Measurements from ENCODE around the gene INTS1. TPM values are rescaled to one million over a fixed set of nuclear protein-coding genes. Genes with fewer than 3 reads are reported as not detected.

Gene INTS1
- total RNA-seq, 1 donor from 2014 or later: 134 TPM

GRCh38 chr7:1497293-1497927, 6.8 kb downstream of the INTS1 start:
- no peak overlapping the region for H3K27ac Mint-ChIP-seq
- no peak for TF ChIP-seq CTCF (conservative IDR thresholded peaks at IDR 0.05)
- DNase-seq (ENCODE audit: extremely low spot score, unreplicated experiment): no peak
- H3K4me3 Mint-ChIP-seq: no peak overlapping the region
- H3K4me1 Mint-ChIP-seq (ENCODE audit: unreplicated experiment): no peaks in the 10 kb centered on the region
- H3K9me3 Mint-ChIP-seq: no peaks in the 10 kb centered on the region
- H3K27me3 Mint-ChIP-seq: no peaks in the 10 kb centered on the region
- peaks cover 2% of the 10 kb centered on the region for H3K36me3 Mint-ChIP-seq

DNA sequence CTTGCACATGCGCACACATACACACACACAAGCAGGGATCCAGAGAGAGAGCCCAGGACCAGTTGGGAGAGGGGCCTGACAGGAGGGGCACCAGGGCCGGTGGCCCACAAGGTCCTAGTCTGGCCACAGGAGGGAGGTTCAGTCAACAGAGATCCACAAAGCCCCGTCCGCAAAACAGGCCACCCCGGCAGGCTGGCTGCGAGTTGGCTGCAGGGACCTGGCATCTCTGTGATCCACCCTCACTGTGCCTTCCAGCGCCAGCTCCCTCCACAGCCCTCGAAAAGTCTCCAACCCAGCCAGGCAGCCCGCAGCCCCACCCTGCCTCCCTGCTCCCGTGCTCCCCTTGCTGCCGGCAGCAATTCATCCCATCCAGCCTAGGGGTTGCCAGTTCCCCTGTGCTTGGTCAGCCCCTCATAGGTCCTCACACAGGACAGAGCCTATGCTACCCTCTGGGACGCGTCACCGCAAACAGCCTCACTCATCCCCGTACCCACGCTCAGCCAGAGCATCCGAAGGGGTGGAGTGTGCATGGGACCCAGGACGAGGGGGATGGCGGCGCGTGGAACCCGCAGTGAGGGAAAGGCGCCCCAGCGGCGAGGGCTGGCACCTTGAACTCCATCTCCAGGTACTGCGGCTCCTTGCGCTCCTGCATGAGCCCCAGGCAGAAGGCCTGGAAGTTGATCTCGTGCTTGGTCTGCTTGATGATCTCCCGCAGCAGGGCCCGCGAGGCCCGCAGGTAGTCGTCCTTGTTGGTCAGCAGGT, 7.5 kb downstream of the INTS1 start:
- Mint-ChIP-seq H3K4me1 (ENCODE audit: unreplicated experiment) (no peaks in the 10 kb centered on the region), H3K9me3 (no peaks in the 10 kb centered on the region), H3K27ac (no peak overlapping the region), H3K36me3 (peaks cover 6% of the 10 kb centered on the region), H3K4me3 (no peak overlapping the region), H3K27me3 (no peaks in the 10 kb centered on the region)
- no peak for DNase-seq (ENCODE audit: extremely low spot score, unreplicated experiment)
- TF ChIP-seq CTCF (conservative IDR thresholded peaks at IDR 0.05): no peak

DNA sequence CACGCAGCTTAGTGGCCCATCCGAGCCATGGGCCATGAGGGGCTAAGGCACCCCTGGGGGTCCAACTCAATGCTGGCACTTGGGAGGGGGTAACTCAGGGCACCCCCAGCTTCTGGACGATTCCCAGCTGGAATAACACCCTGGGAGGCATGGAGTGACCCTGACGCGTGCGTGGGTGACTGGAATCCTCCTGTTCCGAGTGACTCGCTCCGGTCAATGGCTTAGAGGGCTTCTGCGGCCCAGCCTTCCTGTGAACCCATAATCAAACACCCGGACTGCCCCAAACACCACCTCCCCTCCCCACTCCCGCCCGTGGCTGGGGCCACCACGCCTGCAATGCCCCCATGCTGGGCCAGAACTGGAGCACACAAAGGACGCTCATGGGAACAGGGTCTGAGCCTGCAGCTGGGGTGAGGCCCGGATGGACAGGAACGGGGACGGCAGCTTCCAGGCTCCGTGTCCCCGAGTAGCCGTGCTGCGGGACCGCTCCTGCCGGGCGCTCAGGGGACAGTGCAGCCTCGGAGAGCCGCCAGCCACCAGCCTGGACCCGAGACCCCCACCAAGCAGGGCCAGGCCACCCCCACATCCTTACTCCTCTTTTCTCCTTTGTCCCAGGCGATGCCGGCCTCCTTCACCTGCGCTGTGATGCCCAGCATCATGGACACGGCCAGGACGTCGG, 8.5 kb downstream of the INTS1 start:
- Mint-ChIP-seq H3K27ac (no peak overlapping the region), H3K4me1 (ENCODE audit: unreplicated experiment) (no peaks in the 10 kb centered on the region), H3K9me3 (no peaks in the 10 kb centered on the region), H3K4me3 (no peak overlapping the region), H3K27me3 (no peaks in the 10 kb centered on the region), H3K36me3 (peaks cover 6% of the 10 kb centered on the region)
- DNase-seq (ENCODE audit: extremely low spot score, unreplicated experiment): no peak
- TF ChIP-seq CTCF (conservative IDR thresholded peaks at IDR 0.05): no peak

- H3K27ac Mint-ChIP-seq: no peak overlapping the region
- H3K4me1 Mint-ChIP-seq (ENCODE audit: unreplicated experiment): no peaks in the 10 kb centered on the region
- H3K36me3 Mint-ChIP-seq: peaks cover 6% of the 10 kb centered on the region
- no peak for TF ChIP-seq CTCF (conservative IDR thresholded peaks at IDR 0.05)
- DNase-seq (ENCODE audit: extremely low spot score, unreplicated experiment): no peak
- H3K9me3 Mint-ChIP-seq: no peaks in the 10 kb centered on the region
- H3K4me3 Mint-ChIP-seq: no peak overlapping the region
- no peaks in the 10 kb centered on the region for H3K27me3 Mint-ChIP-seq
Observed at GRCh38 chr7:1494866-1495563, 9.2 kb downstream of the INTS1 start.

- TF ChIP-seq CTCF (conservative IDR thresholded peaks at IDR 0.05): no peak
- Mint-ChIP-seq H3K9me3 (no peaks in the 10 kb centered on the region), H3K27me3 (no peaks in the 10 kb centered on the region), H3K36me3 (peaks cover 6% of the 10 kb centered on the region), H3K4me1 (ENCODE audit: unreplicated experiment) (no peaks in the 10 kb centered on the region), H3K27ac (no peak overlapping the region), H3K4me3 (no peak overlapping the region)
- DNase-seq (ENCODE audit: extremely low spot score, unreplicated experiment): no peak
Observed at GRCh38 chr7:1494447-1494846, 9.7 kb downstream of the INTS1 start.
